Measurements from ENCODE around the gene RHOA. TPM values are rescaled to one million over a fixed set of nuclear protein-coding genes. Genes with fewer than 3 reads are reported as not detected.
A peak's percentile ranks its signal among the peaks of the same experiment; 100 is the strongest.

RHOA gene
- total and polyA plus RNA-seq, 2 of the 8 experiments (the other 6 are each of a cell fraction or from before 2014, with no cell fraction given), result 176 to 397 TPM

- no peak for TF ChIP-seq RBBP5 (IDR thresholded peaks at IDR 0.05; ENCODE audit: borderline replicate concordance, low read depth, low read length)
- TF ChIP-seq EGR1 (IDR thresholded peaks at IDR 0.05; ENCODE audit: borderline replicate concordance, low read depth, low read length), result no peak
- TF ChIP-seq CREB1 (IDR thresholded peaks at IDR 0.05), result peak; percentile 97
- TF ChIP-seq TCF12 (IDR thresholded peaks at IDR 0.05; ENCODE audit: low read depth, low read length), result 0 out of 2 replicates have a peak, but pooled peaks have one; percentile 29
- TF ChIP-seq TBP (IDR thresholded peaks at IDR 0.05; ENCODE audit: low read depth, low read length), result peak; percentile 80
- TF ChIP-seq MAX (IDR thresholded peaks at IDR 0.05), result no peak
- no peak for TF ChIP-seq GABPA (IDR thresholded peaks at IDR 0.05; ENCODE audit: borderline replicate concordance, insufficient read depth, low read length)
- no peak for TF ChIP-seq SP4 (IDR thresholded peaks at IDR 0.05; ENCODE audit: low read length)
- TF ChIP-seq EP300 (IDR thresholded peaks at IDR 0.05; ENCODE audit: borderline replicate concordance in 1 of 2, low read depth in 2 of 2, low read length in 2 of 2), result no peak
- no peak for TF ChIP-seq BACH1 (IDR thresholded peaks at IDR 0.05; ENCODE audit: low read length)
- peak; percentile 80 for TF ChIP-seq SIX5 (IDR thresholded peaks at IDR 0.05; ENCODE audit: low read depth, low read length)
- TF ChIP-seq FOSL1 (IDR thresholded peaks at IDR 0.05; ENCODE audit: insufficient read depth, low read depth, low read length), result no peak
- TF ChIP-seq SAP30 (IDR thresholded peaks at IDR 0.05; ENCODE audit: insufficient read depth, insufficient replicate concordance, low read length), result peak; percentile 3
- no peak for TF ChIP-seq CEBPB (IDR thresholded peaks at IDR 0.05; ENCODE audit: low read depth, low read length)
- TF ChIP-seq TAF1 (IDR thresholded peaks at IDR 0.05; ENCODE audit: low read depth, low read length), result peak; percentile 80; the same call in 1 of the 2 replicates
- TF ChIP-seq JUN (IDR thresholded peaks at IDR 0.05; ENCODE audit: low read depth, low read length), result no peak
- TF ChIP-seq TAF7 (optimal IDR thresholded peaks at IDR 0.05; ENCODE audit: borderline replicate concordance, low read depth, low read length), result peak; percentile 68
- peak; percentile 83 for TF ChIP-seq ATF3 (IDR thresholded peaks at IDR 0.05; ENCODE audit: insufficient read depth, low read depth, low read length)
- no peak for TF ChIP-seq RNF2 (IDR thresholded peaks at IDR 0.05; ENCODE audit: borderline replicate concordance, low read depth, low read length, missing control alignments, poor library complexity, severe bottlenecking)
- TF ChIP-seq SP1 (IDR thresholded peaks at IDR 0.05; ENCODE audit: low read depth, low read length), result 0 out of 2 replicates have a peak, but pooled peaks have one; percentile 32
- TF ChIP-seq TEAD4 (IDR thresholded peaks at IDR 0.05; ENCODE audit: low read depth, low read length), result 0 out of 2 replicates have a peak, but pooled peaks have one; percentile 34
- TF ChIP-seq CHD2 (IDR thresholded peaks at IDR 0.05; ENCODE audit: low read length), result no peak; the same call in 1 of the 2 replicates
- TF ChIP-seq RAD21 (IDR thresholded peaks at IDR 0.05 in 1 of 2, conservative IDR thresholded peaks at IDR 0.05 in 1 of 2; ENCODE audit: low read depth in 2 of 2, low read length in 2 of 2), result peak; percentile 13 to 17; a peak in 1 of 4 replicates
Observed at GRCh38 chr3:49422379-49423248, 10.8 kb upstream of the RHOA start, which contains the start of gene AMT (continued).
